RWPE1 (cell line): ENCODE results near the gene OR5AN1.
"Not testable (repeated sequence)": the region's sequence is repeated elsewhere in the genome, so short reads cannot be mapped to it uniquely, and the experiment has no call there.

Source experiments
- CTCF ChIA-PET: fragments of 350-600 bp; sonication (Branson Sonifier 250); formaldehyde crosslinking; extraction: SDS; loops from one replicate; lab custom pipeline; 2021; lab: Yijun Ruan, JAX
- POLR2A ChIA-PET: fragments of 400-600 bp; formaldehyde crosslinking; extraction: SDS; loops from one replicate; lab custom pipeline; 2020; ENCODE audit warnings: antibody characterized with exemption; ENCODE audit not compliant: low non-redundant PET; lab: Yijun Ruan, JAX
- DNase-seq: peaks from one replicate; pipeline ENCODE4 v3.0.0; 2012; ENCODE audit warnings: low spot score
- H3K27ac ChIP-seq: fragments of 450-650 bp; 2 replicates; pipeline ENCODE4 v1.5.1; 2017
- CTCF ChIP-seq: fragments of 450-650 bp; conservative IDR thresholded peaks from 2 replicates; pipeline ENCODE4 v1.5.1; 2017; ENCODE audit warnings: low read depth, mild to moderate bottlenecking

The OR5AN1 gene

GRCh38 chr11:59358020-59358419 is 675 bp upstream of the OR5AN1 start:
- no peak for DNase-seq
- no peak overlapping the region for H3K27ac ChIP-seq
- CTCF ChIA-PET = no interaction called here
- no peak for TF ChIP-seq CTCF
- POLR2A ChIA-PET = no interaction called here

- no peak overlapping the region for H3K27ac ChIP-seq
- DNase-seq = no peak
- ChIA-PET CTCF (no interaction called here), POLR2A (no interaction called here)
- TF ChIP-seq CTCF = no peak
These were observed 6.7 kb downstream of the OR5AN1 start for GRCh38 chr11:59365232-59366018.

- no peak overlapping the region for H3K27ac ChIP-seq
- CTCF ChIA-PET = no interaction called here
- POLR2A ChIA-PET = no interaction called here
- TF ChIP-seq CTCF = no peak
- no peak for DNase-seq
These were observed 9.7 kb downstream of the OR5AN1 start for GRCh38 chr11:59368238-59369022.

- CTCF ChIA-PET, H3K27ac ChIP-seq, DNase-seq: not testable (repeated sequence)
- POLR2A ChIA-PET = interaction anchor here (0.6 kb wide), 1 partner anchor 433 kb away, joined by 6 read pairs; no protein-coding TSS in a partner anchor
These were observed 13.6 kb downstream of the OR5AN1 start for GRCh38 chr11:59372324-59372723.

GRCh38 chr11:59380263-59381059 is 21.8 kb downstream of the OR5AN1 start:
- ChIA-PET CTCF (no interaction called here), POLR2A (no interaction called here)
- DNase-seq = no peak
- no peak overlapping the region for H3K27ac ChIP-seq
- no peak for TF ChIP-seq CTCF

- no peak for DNase-seq
- POLR2A ChIA-PET = no interaction called here
- H3K27ac ChIP-seq = no peak overlapping the region
- TF ChIP-seq CTCF = no peak
- CTCF ChIA-PET = no interaction called here
These were observed 35.5 kb downstream of the OR5AN1 start for GRCh38 chr11:59394186-59394585.
